Panc1 (cell line): ENCODE measurements around the gene IRX6. TPM values are rescaled to one million over a fixed set of nuclear protein-coding genes. Genes with fewer than 3 reads are reported as not detected.

Experiments used
- ATAC-seq: fragments of 200-7000 bp; cut with Tn5 transposase; 2 replicates; pipeline ENCODE4 v1.9.1; 2020; ENCODE audit warnings: mild to moderate bottlenecking, moderate library complexity
- BruUV-seq: library from RNA; stranded (reverse); fragments of 400-500 nt; replicated peaks from 2 replicates; lab custom pipeline; 2021; lab: Mats Ljungman, UMichigan
- CTCF ChIA-PET: fragments of 300-600 bp; sonication (Branson Sonifier 250); formaldehyde crosslinking; loops from one replicate; lab custom pipeline; 2022; ENCODE audit warnings: antibody characterized with exemption; lab: Charles Lee
- POLR2A ChIA-PET: fragments of 300-600 bp; sonication (Branson Sonifier 250); formaldehyde crosslinking; loops from one replicate; lab custom pipeline; 2022; ENCODE audit warnings: antibody characterized with exemption; lab: Charles Lee
- DNase-seq: peaks from one replicate; pipeline ENCODE4 v3.0.0-alpha.2; 2010; ENCODE audit warnings: low read depth, low spot score
- H3K27ac ChIP-seq: 2 replicates; pipeline ENCODE4 v1.5.1; 2011; ENCODE audit warnings: mild to moderate bottlenecking, low read length, inconsistent platforms
- H3K27me3 ChIP-seq: fragments of 200-500 bp; sonication (Bioruptor generic); 2 replicates; pipeline ENCODE4 v1.6.0; 2014; ENCODE audit warnings: low read length, inconsistent platforms; ENCODE audit not compliant: control insufficient read depth, insufficient read depth
- H3K36me3 ChIP-seq: fragments of 200-500 bp; sonication (Bioruptor generic); 2 replicates; pipeline ENCODE4 v1.5.1; 2014; ENCODE audit warnings: inconsistent platforms, mild to moderate bottlenecking, low read length, moderate library complexity; ENCODE audit not compliant: control insufficient read depth, insufficient read depth
- H3K4me1 ChIP-seq: 2 replicates; pipeline ENCODE4 v1.5.1; 2011; ENCODE audit warnings: inconsistent platforms, mild to moderate bottlenecking, low read length, moderate library complexity; ENCODE audit not compliant: control insufficient read depth, insufficient read depth
- H3K4me3 ChIP-seq, 2 experiments: 2 replicates each; pipeline ENCODE4 v1.5.1; 2011 to 2012; ENCODE audit warnings: low read depth in 2 of 2, low read length in 2 of 2, mild to moderate bottlenecking in 2 of 2, inconsistent platforms in 1 of 2, moderate library complexity in 1 of 2
- H3K9me3 ChIP-seq: fragments of 200-500 bp; sonication (Bioruptor generic); 2 replicates; pipeline ENCODE4 v1.5.1; 2014; ENCODE audit warnings: low read depth, mild to moderate bottlenecking, inconsistent platforms, low read length, moderate library complexity; ENCODE audit not compliant: control insufficient read depth, insufficient read depth
- POLR2AphosphoS5 ChIP-seq: IDR thresholded peaks from 2 replicates; pipeline ENCODE4 v1.6.1; 2012; ENCODE audit warnings: mild to moderate bottlenecking, low read depth, low read length, moderate library complexity
- REST ChIP-seq, 2 experiments: IDR thresholded peaks; 2 replicates each; pipeline ENCODE4 v1.6.1; 2011 to 2012; ENCODE audit warnings: low read depth in 2 of 2, control low read depth in 1 of 2, low read length in 1 of 2, mild to moderate bottlenecking in 1 of 2, moderate library complexity in 1 of 2; ENCODE audit not compliant: insufficient read depth in 1 of 2
- SIN3A ChIP-seq: IDR thresholded peaks from 2 replicates; pipeline ENCODE4 v1.6.1; 2012; ENCODE audit warnings: low read depth, mild to moderate bottlenecking, low read length, moderate library complexity, borderline replicate concordance; ENCODE audit not compliant: insufficient read depth
- TCF7L2 ChIP-seq: IDR thresholded peaks from 2 replicates; pipeline ENCODE4 v1.6.1; 2011; ENCODE audit warnings: mild to moderate bottlenecking, low read depth, low read length, inconsistent platforms
- in situ Hi-C: cut with HindIII; loops from 2 replicates; pipeline ENCODE4 v1.10.0; 2016; ENCODE audit warnings: low sequenced_read_pairs, low pct_unique_long_range_greater_than_20kb
- intact Hi-C: fragments of 100-400 bp; cut with micrococcal nuclease; formaldehyde crosslinking; loops from one replicate; pipeline ENCODE4 v1.10.0; 2022; ENCODE audit not compliant: unreplicated experiment
- total RNA-seq: library from RNA; stranded (reverse); gene quantifications from one replicate; pipeline ENCODE4 v1.2.1, GENCODE V29; 2021; ENCODE audit not compliant: unreplicated experiment
- TF ChIP-seq, protein P1 (sequence below): fragments of 450-650 bp; IDR thresholded peaks from 2 replicates; pipeline ENCODE4 v1.5.1; 2017; ENCODE audit warnings: mild to moderate bottlenecking

IRX6 gene
- total RNA-seq, 1 experiment from 2014 or later: not detected

GRCh38 chr16:55376045-55376444 lies 52.0 kb downstream of the IRX6 start:
- no peak overlapping the region for H3K27ac ChIP-seq
- POLR2A ChIA-PET: no interaction called here
- intact Hi-C loops (loop anchor here (10.0 kb wide), 1 partner anchor 251 kb away; no protein-coding TSS in a partner anchor), in situ Hi-C loops (no loop called here)
- H3K4me1 ChIP-seq: no peaks in the 10 kb centered on the region
- BruUV-seq: no TSS peak
- ATAC-seq (no peak), DNase-seq (no peak)
- CTCF ChIA-PET: no interaction called here
- H3K36me3 ChIP-seq: no peaks in the 10 kb centered on the region
- peaks cover 3% of the 10 kb centered on the region; the same call in 1 of the 2 replicates for H3K27me3 ChIP-seq
- no peaks in the 10 kb centered on the region for H3K9me3 ChIP-seq
- H3K4me3 ChIP-seq: no peak overlapping the region
- TF ChIP-seq, protein P1, sequence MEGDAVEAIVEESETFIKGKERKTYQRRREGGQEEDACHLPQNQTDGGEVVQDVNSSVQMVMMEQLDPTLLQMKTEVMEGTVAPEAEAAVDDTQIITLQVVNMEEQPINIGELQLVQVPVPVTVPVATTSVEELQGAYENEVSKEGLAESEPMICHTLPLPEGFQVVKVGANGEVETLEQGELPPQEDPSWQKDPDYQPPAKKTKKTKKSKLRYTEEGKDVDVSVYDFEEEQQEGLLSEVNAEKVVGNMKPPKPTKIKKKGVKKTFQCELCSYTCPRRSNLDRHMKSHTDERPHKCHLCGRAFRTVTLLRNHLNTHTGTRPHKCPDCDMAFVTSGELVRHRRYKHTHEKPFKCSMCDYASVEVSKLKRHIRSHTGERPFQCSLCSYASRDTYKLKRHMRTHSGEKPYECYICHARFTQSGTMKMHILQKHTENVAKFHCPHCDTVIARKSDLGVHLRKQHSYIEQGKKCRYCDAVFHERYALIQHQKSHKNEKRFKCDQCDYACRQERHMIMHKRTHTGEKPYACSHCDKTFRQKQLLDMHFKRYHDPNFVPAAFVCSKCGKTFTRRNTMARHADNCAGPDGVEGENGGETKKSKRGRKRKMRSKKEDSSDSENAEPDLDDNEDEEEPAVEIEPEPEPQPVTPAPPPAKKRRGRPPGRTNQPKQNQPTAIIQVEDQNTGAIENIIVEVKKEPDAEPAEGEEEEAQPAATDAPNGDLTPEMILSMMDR: no peak

- BruUV-seq: no TSS peak
- H3K27me3 ChIP-seq: no peaks in the 10 kb centered on the region
- H3K27ac ChIP-seq: no peak overlapping the region
- intact Hi-C loops: loop anchor here (10.0 kb wide), 1 partner anchor 252 kb away; no protein-coding TSS in a partner anchor
- no peak for DNase-seq
- no peaks in the 10 kb centered on the region for H3K4me1 ChIP-seq
- no peaks in the 10 kb centered on the region for H3K9me3 ChIP-seq
- ChIA-PET POLR2A (no interaction called here), CTCF (no interaction called here)
- in situ Hi-C loops: no loop called here
- no peak overlapping the region for H3K4me3 ChIP-seq
- H3K36me3 ChIP-seq: no peaks in the 10 kb centered on the region
- TF ChIP-seq, protein P1: no peak
- TF ChIP-seq REST (IDR thresholded peaks at IDR 0.05; ENCODE audit: insufficient read depth in 1 of 2, low read depth in 2 of 2, low read length in 1 of 2): no peak
- TF ChIP-seq POLR2AphosphoS5: no peak
- TF ChIP-seq SIN3A: no peak
- no peak for TF ChIP-seq TCF7L2
- ATAC-seq: no peak
Measured at GRCh38 chr16:55376567-55377167, 52.7 kb downstream of the IRX6 start.
